ENCODE data around the gene SERINC4. TPM values are rescaled to one million over a fixed set of nuclear protein-coding genes. Genes with fewer than 3 reads are reported as not detected.

The SERINC4 gene
- total and polyA plus RNA-seq, 3 experiments from 2014 or later, result 0.20 to 2.2 (median 0.26) TPM

GRCh38 chr15:43795997-43796396 lies 4.0 kb downstream of the SERINC4 start:
- Histone ChIP-seq H3K27ac (ENCODE audit: low read depth, low read length) (no peak overlapping the region), H3K4me1 (ENCODE audit: insufficient read depth, low read length) (peaks cover 45% of the 10 kb centered on the region), H3K36me3 (ENCODE audit: insufficient read depth, low read length) (peaks cover 43% of the 10 kb centered on the region), H3K27me3 (ENCODE audit: insufficient read depth, low read length, poor library complexity, severe bottlenecking) (no peaks in the 10 kb centered on the region), H3K4me3 (ENCODE audit: low read length) (no peak overlapping the region), H3K9me3 (ENCODE audit: low read length) (no peaks in the 10 kb centered on the region)
- Mint-ChIP-seq H3K27me3 (no peaks in the 10 kb centered on the region), H3K9me3 (no peaks in the 10 kb centered on the region), H3K27ac (peak overlapping the region in 7 of 8 donors; percentile 36 to 96 (median 52)), H3K4me3 (peak overlapping the region in 2 of 7 donors; percentile 13 to 98), H3K4me1 (peaks cover 61 to 87% (median 74%) of the 10 kb centered on the region in 3 donors), H3K36me3 (peaks cover 4 to 82% (median 16%) of the 10 kb centered on the region in 3 donors)
- DNase-seq, result no peak
- ChIA-PET POLR2A (no interaction called here), CTCF (interaction anchor here (1.4 to 2.4 kb wide), 2 partner anchors 19 to 29 kb away, joined by 3 to 6 read pairs; partner anchors contain the start of genes ELL3 and MFAP1)

- H3K36me3 Mint-ChIP-seq, result peaks cover 4 to 77% (median 11%) of the 10 kb centered on the region in 3 donors
- Histone ChIP-seq H3K9me3 (ENCODE audit: low read length) (no peaks in the 10 kb centered on the region), H3K4me1 (ENCODE audit: insufficient read depth, low read length) (peaks cover 41% of the 10 kb centered on the region), H3K36me3 (ENCODE audit: insufficient read depth, low read length) (peaks cover 43% of the 10 kb centered on the region), H3K27ac (ENCODE audit: low read depth, low read length) (no peak overlapping the region), H3K27me3 (ENCODE audit: insufficient read depth, low read length, poor library complexity, severe bottlenecking) (no peaks in the 10 kb centered on the region), H3K4me3 (ENCODE audit: low read length) (no peak overlapping the region)
- peaks cover 55 to 80% (median 66%) of the 10 kb centered on the region in 3 donors for H3K4me1 Mint-ChIP-seq
- peak overlapping the region in 5 of 7 donors; percentile 43 to 98 (median 96) for H3K4me3 Mint-ChIP-seq
- no peaks in the 10 kb centered on the region for H3K27me3 Mint-ChIP-seq
- POLR2A ChIA-PET, result no interaction called here
- CTCF ChIA-PET, result interaction anchor here (2.4 kb wide), 1 partner anchor 18 kb away, joined by 6 read pairs; the partner anchor contains the start of gene ELL3
- peak overlapping the region in 7 of 8 donors; percentile 41 to 96 (median 73) for H3K27ac Mint-ChIP-seq
- no peak for DNase-seq
- no peaks in the 10 kb centered on the region for H3K9me3 Mint-ChIP-seq
Observed at GRCh38 chr15:43795197-43795596, 4.8 kb downstream of the SERINC4 start.

- CTCF ChIA-PET, result interaction anchor here (2.4 kb wide), 1 partner anchor 18 kb away, joined by 6 read pairs; the partner anchor contains the start of gene ELL3
Observed at GRCh38 chr15:43794269-43795037, 5.6 kb downstream of the SERINC4 start.

GRCh38 chr15:43793647-43794046 lies 6.4 kb downstream of the SERINC4 start:
- no peaks in the 10 kb centered on the region for H3K9me3 Mint-ChIP-seq
- Histone ChIP-seq H3K9me3 (ENCODE audit: low read length) (no peaks in the 10 kb centered on the region), H3K27me3 (ENCODE audit: insufficient read depth, low read length, poor library complexity, severe bottlenecking) (no peaks in the 10 kb centered on the region), H3K4me1 (ENCODE audit: insufficient read depth, low read length) (peaks cover 33% of the 10 kb centered on the region), H3K27ac (ENCODE audit: low read depth, low read length) (no peak overlapping the region), H3K4me3 (ENCODE audit: low read length) (peak overlapping the region; percentile 97), H3K36me3 (ENCODE audit: insufficient read depth, low read length) (peaks cover 32% of the 10 kb centered on the region)
- POLR2A ChIA-PET, result interaction anchor here (0.5 to 4.6 kb wide), 3 partner anchors 12 to 31 kb away, joined by 4 to 24 read pairs (median 9); partner anchors contain the start of genes ELL3 and MFAP1
- H3K36me3 Mint-ChIP-seq, result peaks cover 4 to 65% (median 11%) of the 10 kb centered on the region in 3 donors
- CTCF ChIA-PET, result interaction anchor here (1.0 to 2.9 kb wide), 4 partner anchors 7 to 31 kb away, joined by 3 to 8 read pairs (median 5); partner anchors contain the start of genes ELL3, HYPK, MFAP1 and SERINC4
- DNase-seq, result no peak
- peak overlapping the region; percentile 95 to 98 (median 97) for H3K4me3 Mint-ChIP-seq
- H3K27ac Mint-ChIP-seq, result peak overlapping the region; percentile 96 to 100 (median 98)
- H3K4me1 Mint-ChIP-seq, result peaks cover 45 to 65% (median 52%) of the 10 kb centered on the region in 3 donors
- no peaks in the 10 kb centered on the region for H3K27me3 Mint-ChIP-seq

More at GRCh38 chr15:43794269-43795037, 5.6 kb downstream of the SERINC4 start:
- Histone ChIP-seq H3K4me1 (ENCODE audit: insufficient read depth, low read length) (peaks cover 34% of the 10 kb centered on the region), H3K9me3 (ENCODE audit: low read length) (no peaks in the 10 kb centered on the region), H3K36me3 (ENCODE audit: insufficient read depth, low read length) (peaks cover 40% of the 10 kb centered on the region), H3K4me3 (ENCODE audit: low read length) (no peak overlapping the region), H3K27ac (ENCODE audit: low read depth, low read length) (no peak overlapping the region), H3K27me3 (ENCODE audit: insufficient read depth, low read length, poor library complexity, severe bottlenecking) (no peaks in the 10 kb centered on the region)
- POLR2A ChIA-PET, result no interaction called here
- H3K36me3 Mint-ChIP-seq, result peaks cover 4 to 73% (median 11%) of the 10 kb centered on the region in 3 donors
- peak overlapping the region; percentile 65 to 99 (median 88) for H3K27ac Mint-ChIP-seq
- no peaks in the 10 kb centered on the region for H3K9me3 Mint-ChIP-seq
- no peaks in the 10 kb centered on the region for H3K27me3 Mint-ChIP-seq
- peak overlapping the region; percentile 95 to 98 (median 97) for H3K4me3 Mint-ChIP-seq
- no peak for DNase-seq
- peaks cover 49 to 73% (median 60%) of the 10 kb centered on the region in 3 donors for H3K4me1 Mint-ChIP-seq

GRCh38 chr15:43792761-43793476 lies 7.1 kb downstream of the SERINC4 start:
- peaks cover 4 to 59% (median 11%) of the 10 kb centered on the region in 3 donors for H3K36me3 Mint-ChIP-seq
- peak overlapping the region; percentile 95 to 98 (median 97) for H3K4me3 Mint-ChIP-seq
- H3K27me3 ChIP-seq (ENCODE audit: insufficient read depth, low read length, poor library complexity, severe bottlenecking), result no peaks in the 10 kb centered on the region
- peaks cover 29% of the 10 kb centered on the region for H3K36me3 ChIP-seq (ENCODE audit: insufficient read depth, low read length)
- H3K4me3 ChIP-seq (ENCODE audit: low read length), result peak overlapping the region; percentile 97
- peaks cover 33% of the 10 kb centered on the region for H3K4me1 ChIP-seq (ENCODE audit: insufficient read depth, low read length)
- no peaks in the 10 kb centered on the region for H3K9me3 Mint-ChIP-seq
- DNase-seq, result peak in 3 of 5 donors; percentile 18 to 27 (median 19)
- ChIA-PET POLR2A (interaction anchor here (0.5 to 4.6 kb wide), 4 partner anchors 7 to 31 kb away, joined by 4 to 24 read pairs (median 6); partner anchors contain the start of genes ELL3, HYPK, MFAP1 and SERINC4), CTCF (interaction anchor here (1.0 to 2.9 kb wide), 4 partner anchors 8 to 32 kb away, joined by 3 to 8 read pairs (median 5); partner anchors contain the start of genes ELL3, HYPK, MFAP1 and SERINC4)
- H3K27ac Mint-ChIP-seq, result peak overlapping the region; percentile 96 to 100 (median 98)
- H3K9me3 ChIP-seq (ENCODE audit: low read length), result no peaks in the 10 kb centered on the region
- peaks cover 40 to 59% (median 47%) of the 10 kb centered on the region in 3 donors for H3K4me1 Mint-ChIP-seq
- H3K27ac ChIP-seq (ENCODE audit: low read depth, low read length), result peak overlapping the region; percentile 97
- H3K27me3 Mint-ChIP-seq, result no peaks in the 10 kb centered on the region

- peak within 1 kb of the TSS; percentile 97 for H3K27ac ChIP-seq (ENCODE audit: low read depth, low read length)
- peaks cover 29% of the 10 kb centered on the region for H3K36me3 ChIP-seq (ENCODE audit: insufficient read depth, low read length)
- no peaks in the 10 kb centered on the region for H3K9me3 Mint-ChIP-seq
- CTCF ChIA-PET, result interaction anchor here (1.0 to 2.9 kb wide), 4 partner anchors 9 to 23 kb away, joined by 5 to 16 read pairs (median 6); partner anchors contain the start of genes ELL3, HYPK and SERINC4
- peak within 1 kb of the TSS; percentile 95 to 98 (median 97) for H3K4me3 Mint-ChIP-seq
- H3K27ac Mint-ChIP-seq, result peak within 1 kb of the TSS; percentile 96 to 100 (median 98)
- H3K4me1 Mint-ChIP-seq, result peaks cover 40 to 55% (median 47%) of the 10 kb centered on the region in 3 donors
- H3K36me3 Mint-ChIP-seq, result peaks cover 4 to 55% (median 11%) of the 10 kb centered on the region in 3 donors
- peaks cover 33% of the 10 kb centered on the region for H3K4me1 ChIP-seq (ENCODE audit: insufficient read depth, low read length)
- H3K4me3 ChIP-seq (ENCODE audit: low read length), result peak within 1 kb of the TSS; percentile 97
- H3K27me3 Mint-ChIP-seq, result no peaks in the 10 kb centered on the region
- peak; percentile 98 to 100 (median 99) for DNase-seq
- POLR2A ChIA-PET, result interaction anchor here (0.6 to 4.6 kb wide), 4 partner anchors 8 to 1900 kb away, joined by 4 to 24 read pairs (median 7); partner anchors contain the start of genes ELL3, HYPK, MFAP1 and SERINC4
- no peaks in the 10 kb centered on the region for H3K9me3 ChIP-seq (ENCODE audit: low read length)
- H3K27me3 ChIP-seq (ENCODE audit: insufficient read depth, low read length, poor library complexity, severe bottlenecking), result no peaks in the 10 kb centered on the region
Observed at GRCh38 chr15:43791993-43792760, 7.8 kb downstream of the SERINC4 start, which contains the start of gene SERF2. Gene SERF2, plus strand, starts transcription at chr15:43792320. Its CDS starts 57 bp downstream, at chr15:43792377.

Data from CD8-positive, alpha-beta memory T cell (primary cell).